ENCODE measurements around the gene PRKACA. TPM values are rescaled to one million over a fixed set of nuclear protein-coding genes. Genes with fewer than 3 reads are reported as not detected.

The PRKACA gene
- polyA plus RNA-seq, 2 of the 4 experiments (the other 2 are of a cell fraction): 10.0 to 40.9 TPM

- DNase-seq (ENCODE audit: low read depth in 1 of 2, low spot score in 1 of 2) (peak in 1 of 2 experiments; percentile 69), FAIRE-seq (no peak), ATAC-seq (peak; percentile 30 to 54; a peak in 5 of 6 replicates)
- Histone ChIP-seq H3K4me3 (peak overlapping the region; percentile 87), H3K9me3 (peaks cover 11% of the 10 kb centered on the region), H3K4me2 (peak overlapping the region; percentile 76), H3K27ac (peak overlapping the region; percentile 99), H3K4me1 (0 out of 3 replicates have a peak, but pooled peaks cover 4% of the 10 kb centered on the region)
- POLR2A ChIA-PET: interaction anchor here (0.7 kb wide), 1 partner anchor 472 kb away, joined by 3 read pairs; no protein-coding TSS in a partner anchor
- WGBS (ENCODE audit: missing lambda C conversion rate): no CpG with 5 or more reads among the region's 142 CpGs
- CTCF ChIA-PET: interaction anchor here (0.6 to 1.0 kb wide), 5 partner anchors 12 to 112 kb away, joined by 3 to 4 read pairs (median 3); no protein-coding TSS in a partner anchor
- TF ChIP-seq CBX2 (IDR thresholded peaks at IDR 0.05; ENCODE audit: borderline replicate concordance, low read depth) (no peak), REST (IDR thresholded peaks at IDR 0.05) (no peak), ZC3H11A (IDR thresholded peaks at IDR 0.05) (no peak), HOXB13 (CRISPR knock-in tag; IDR thresholded peaks at IDR 0.05; ENCODE audit: low read depth) (no peak), MAX (IDR thresholded peaks at IDR 0.05) (no peak), FOXS1 (CRISPR knock-in tag; IDR thresholded peaks at IDR 0.05) (no peak), ZSCAN20 (CRISPR knock-in tag; IDR thresholded peaks at IDR 0.05) (no peak), JUNB (IDR thresholded peaks at IDR 0.05) (no peak), BCL3 (IDR thresholded peaks at IDR 0.05) (no peak), CEBPB (IDR thresholded peaks at IDR 0.05) (no peak), SMC3 (IDR thresholded peaks at IDR 0.05) (no peak), HDAC2 (IDR thresholded peaks at IDR 0.05) (no peak), TFCP2L1 (CRISPR knock-in tag; IDR thresholded peaks at IDR 0.05) (no peak), POLR2AphosphoS2 (conservative IDR thresholded peaks at IDR 0.05; ENCODE audit: low read length) (no peak), MAZ (IDR thresholded peaks at IDR 0.05; ENCODE audit: borderline replicate concordance, low read depth, low read length) (no peak), KDM1A (IDR thresholded peaks at IDR 0.05; ENCODE audit: low read depth) (no peak), PHF8 (IDR thresholded peaks at IDR 0.05; ENCODE audit: borderline replicate concordance, low read depth) (no peak)
These were observed 27.7 kb downstream of the PRKACA start for GRCh38 chr19:14089662-14090508.

- peak in 1 of 2 experiments; percentile 29 for DNase-seq (ENCODE audit: low read depth in 1 of 2, low spot score in 1 of 2)
- Histone ChIP-seq H3K27ac (peak overlapping the region; percentile 99), H3K4me1 (0 out of 3 replicates have a peak, but pooled peaks cover 4% of the 10 kb centered on the region), H3K9me3 (peaks cover 11% of the 10 kb centered on the region), H3K4me2 (peak overlapping the region; percentile 76), H3K4me3 (peak overlapping the region; percentile 87)
- POLR2A ChIA-PET: no interaction called here
- CTCF ChIA-PET: interaction anchor here (0.6 to 1.7 kb wide), 7 partner anchors 15 to 113 kb away, joined by 3 to 6 read pairs (median 3); partner anchors contain the start of genes ASF1B and MISP3
- no peak for ATAC-seq
- FAIRE-seq: no peak
- no peak for TF ChIP-seq JUNB (IDR thresholded peaks at IDR 0.05)
- no peak for TF ChIP-seq HEYL (CRISPR knock-in tag; IDR thresholded peaks at IDR 0.05)
- no peak for TF ChIP-seq REST (IDR thresholded peaks at IDR 0.05)
- 45% methylated on average over 13 of the region's 16 CpGs for WGBS (ENCODE audit: missing lambda C conversion rate)
These were observed 28.2 kb downstream of the PRKACA start for GRCh38 chr19:14089412-14089661.

Measured in A549 (cell line).